Heart right ventricle (tissue), 16 donors: ENCODE measurements around the gene RS1. TPM values are rescaled to one million over a fixed set of nuclear protein-coding genes. Genes with fewer than 3 reads are reported as not detected.

Experiments used
- ATAC-seq, 8 donors: fragments of 200-7000 bp; cut with Tn5 transposase; one replicate each; pipeline ENCODE4 v1.9.1; 2020; ENCODE audit warnings: mild to moderate bottlenecking in 8 of 8, moderate library complexity in 8 of 8, moderate number of reproducible peaks in 1 of 8
- DNase-seq, 2 donors: peaks; one replicate each; pipeline ENCODE4 v3.0.0-alpha.2; 2020
- H3K27ac ChIP-seq, 10 donors: fragments of 200-600 bp; sonication (generic) in 2 of 10; one replicate each; pipeline versions ENCODE4 v1.5.0 to v1.8.0; 2020 to 2022; ENCODE audit warnings: mild to moderate bottlenecking in 3 of 10
- H3K27me3 ChIP-seq, 7 donors: fragments of 200-600 bp; one replicate each; pipeline ENCODE4 v1.8.0; 2021 to 2022; ENCODE audit warnings: mild to moderate bottlenecking in 2 of 7
- H3K36me3 ChIP-seq, 9 donors: fragments of 200-600 bp; sonication (generic) in 1 of 9; one replicate each; pipeline versions ENCODE4 v1.5.0 to v1.8.0; 2020 to 2022; ENCODE audit warnings: mild to moderate bottlenecking in 2 of 9
- H3K4me1 ChIP-seq, 9 donors: fragments of 200-600 bp; sonication (generic) in 1 of 9; one replicate each; pipeline versions ENCODE4 v1.5.0 to v1.8.0; 2020 to 2022; ENCODE audit warnings: mild to moderate bottlenecking in 4 of 9
- H3K4me3 ChIP-seq, 10 donors: fragments of 200-600 bp; sonication (generic) in 2 of 10; one replicate each; pipeline versions ENCODE4 v1.5.0 to v1.8.0; 2020 to 2022; ENCODE audit warnings: mild to moderate bottlenecking in 7 of 10, moderate library complexity in 2 of 10
- H3K9me3 ChIP-seq, 11 donors: fragments of 200-600 bp in 10 of 11; sonication (generic) in 2 of 11; one replicate each; pipeline versions ENCODE4 v1.5.0 to v1.8.0; 2013 to 2022; ENCODE audit warnings: mild to moderate bottlenecking in 2 of 11, control low read depth in 1 of 11, moderate library complexity in 1 of 11
- WGBS, 2 donors: extraction: QIAGEN DNeasy Blood & Tissue Kit; methylation state at CpG; one replicate each; pipeline ENCODE4 v1.1.7; 2013; ENCODE audit warnings: inconsistent platforms in 1 of 2; 5-methylcytosine and 5-hydroxymethylcytosine counted together
- intact Hi-C, 10 donors: fragments of 100-400 bp; cut with DNase I; formaldehyde crosslinking; loops; one replicate each; pipeline versions ENCODE4 v1.11.1 to v1.14.2; 2022
- polyA plus RNA-seq, 2 donors: library from polyadenylated mRNA; stranded (reverse); fragments of 200-250 nt; gene quantifications; one replicate each; pipeline ENCODE4 v1.2.3, GENCODE V29; 2013
- total RNA-seq, 10 donors: library from RNA; stranded (reverse); fragmentation: NEBNext Ultra II Directional in 3 of 10; extraction: Animal tissue kit (Norgen Biotek cat#: 25700) in 3 of 10; gene quantifications; one replicate each; pipeline versions ENCODE4 v1.2.1 to v1.2.4, GENCODE V29; 2021 to 2023
- TF ChIP-seq, protein P1 (sequence below), 9 donors: fragments of 200-600 bp; sonication (generic) in 2 of 9; IDR thresholded peaks; one replicate each; pipeline versions ENCODE4 v1.5.0 to v1.8.0; 2021 to 2022; ENCODE audit warnings: antibody characterized with exemption in 9 of 9, mild to moderate bottlenecking in 5 of 9, moderate library complexity in 1 of 9
- donor health status: Arrhythmogenic right ventricular cardiomyopathy.
- donor health status: ischemic (EF 13 %, LVEDD 7.1; RV severe dilation, severe dysfunction).
- donor health status: healthy with polysubstance abuse.
- donor health status: DM: no; HTN: yes; CAD: no.
- donor health status: DM: no; HTN: no; CAD: no.
- donor health status: ischemic (EF 25% LVEDD 6.9; RV normal size, moderate dysfunction).
- donor health status: ischemic (EF 25% LVEDD 5.7; RV mildly dilated, moderate dysfunction).
- donor health status: healthy.
- donor health status: DM: yes; HTN: yes; CAD: no.
- donor health status: Ischemic cardiomyopathy.
- donor health status: ischemic (EF 35%, LVEDD 5.7; RV mildly dilated, moderate dysfunction).
- donor health status: nonischemic (EF 11% LVEDD 7.7; RV severe dilation, severe dysfunction).
- donor health status: DM: yes; HTN: yes; CAD: no.
- donor health status: PGD.
- donor health status: ischemic (EF 29% LVEDD 5.4; RV normal size, mild dysfunction).
- donor health status: nonischemic (EF 23%, LVEDD 6.1; RV moderate dilation, normal function).

Gene RS1
- total and polyA plus RNA-seq, 12 donors, result not detected

DNA sequence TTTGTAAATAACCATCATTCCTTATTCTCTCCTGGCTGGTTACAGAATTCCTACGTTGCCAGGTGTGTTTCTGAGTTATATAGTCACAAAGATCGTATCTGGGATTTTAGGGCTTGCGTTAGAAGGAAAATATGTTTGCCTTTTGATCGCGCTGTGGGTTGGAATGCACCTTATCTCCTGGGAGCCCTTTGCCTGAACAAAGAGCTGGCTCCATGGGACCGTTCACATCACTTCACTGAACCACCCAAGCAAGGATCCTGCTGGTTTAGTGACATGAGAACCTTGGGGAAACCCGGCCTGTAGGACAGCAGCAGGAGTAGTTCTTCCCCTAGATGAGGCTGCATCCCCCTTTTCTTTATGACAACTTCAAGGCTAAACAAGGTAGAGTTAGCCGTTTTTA is 51.6 kb downstream of the RS1 start:
- intact Hi-C loops, result no loop called here
- WGBS, 2 donors, result 68 to 76% methylated on average over 8 of the region's 8 CpGs
- Histone ChIP-seq H3K27ac (no peak overlapping the region), H3K4me1 (no peaks in the 10 kb centered on the region), H3K4me3 (no peak overlapping the region), H3K9me3 (no peaks in the 10 kb centered on the region), H3K27me3 (no peaks in the 10 kb centered on the region), H3K36me3 (peaks cover 0 to 5% (median 2%) of the 10 kb centered on the region in 9 donors)
- TF ChIP-seq, protein P1, sequence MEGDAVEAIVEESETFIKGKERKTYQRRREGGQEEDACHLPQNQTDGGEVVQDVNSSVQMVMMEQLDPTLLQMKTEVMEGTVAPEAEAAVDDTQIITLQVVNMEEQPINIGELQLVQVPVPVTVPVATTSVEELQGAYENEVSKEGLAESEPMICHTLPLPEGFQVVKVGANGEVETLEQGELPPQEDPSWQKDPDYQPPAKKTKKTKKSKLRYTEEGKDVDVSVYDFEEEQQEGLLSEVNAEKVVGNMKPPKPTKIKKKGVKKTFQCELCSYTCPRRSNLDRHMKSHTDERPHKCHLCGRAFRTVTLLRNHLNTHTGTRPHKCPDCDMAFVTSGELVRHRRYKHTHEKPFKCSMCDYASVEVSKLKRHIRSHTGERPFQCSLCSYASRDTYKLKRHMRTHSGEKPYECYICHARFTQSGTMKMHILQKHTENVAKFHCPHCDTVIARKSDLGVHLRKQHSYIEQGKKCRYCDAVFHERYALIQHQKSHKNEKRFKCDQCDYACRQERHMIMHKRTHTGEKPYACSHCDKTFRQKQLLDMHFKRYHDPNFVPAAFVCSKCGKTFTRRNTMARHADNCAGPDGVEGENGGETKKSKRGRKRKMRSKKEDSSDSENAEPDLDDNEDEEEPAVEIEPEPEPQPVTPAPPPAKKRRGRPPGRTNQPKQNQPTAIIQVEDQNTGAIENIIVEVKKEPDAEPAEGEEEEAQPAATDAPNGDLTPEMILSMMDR (IDR thresholded peaks at IDR 0.05), result no peak
- DNase-seq (no peak), ATAC-seq (no peak)

DNA sequence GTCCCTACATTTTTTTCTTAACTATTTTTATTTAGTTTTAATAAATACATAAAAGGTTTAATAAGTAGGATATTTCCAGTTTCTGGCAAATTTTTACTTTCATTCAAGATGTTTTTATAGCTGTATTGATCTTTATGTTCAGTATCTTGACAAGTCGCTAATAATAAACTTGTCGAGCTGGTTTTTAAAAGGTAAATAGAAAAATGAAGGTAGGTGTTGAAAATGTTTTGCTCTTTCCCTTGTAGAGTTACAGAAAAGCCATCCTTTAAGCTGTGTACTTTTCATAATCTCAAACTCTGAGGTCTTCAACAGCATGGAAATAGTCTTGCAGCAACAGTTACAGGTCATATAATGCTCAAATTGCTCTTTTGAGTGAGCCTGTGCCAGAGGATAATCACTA is 52.6 kb downstream of the RS1 start:
- Histone ChIP-seq H3K9me3 (no peaks in the 10 kb centered on the region), H3K27me3 (no peaks in the 10 kb centered on the region), H3K27ac (no peak overlapping the region), H3K36me3 (no peaks in the 10 kb centered on the region), H3K4me3 (no peak overlapping the region), H3K4me1 (no peaks in the 10 kb centered on the region)
- WGBS, 2 donors, result 90 to 100% methylated on average over 2 of the region's 2 CpGs
- no peak for ATAC-seq
- intact Hi-C loops, result no loop called here
- DNase-seq, result no peak
- TF ChIP-seq, protein P1 (IDR thresholded peaks at IDR 0.05), result no peak

DNA sequence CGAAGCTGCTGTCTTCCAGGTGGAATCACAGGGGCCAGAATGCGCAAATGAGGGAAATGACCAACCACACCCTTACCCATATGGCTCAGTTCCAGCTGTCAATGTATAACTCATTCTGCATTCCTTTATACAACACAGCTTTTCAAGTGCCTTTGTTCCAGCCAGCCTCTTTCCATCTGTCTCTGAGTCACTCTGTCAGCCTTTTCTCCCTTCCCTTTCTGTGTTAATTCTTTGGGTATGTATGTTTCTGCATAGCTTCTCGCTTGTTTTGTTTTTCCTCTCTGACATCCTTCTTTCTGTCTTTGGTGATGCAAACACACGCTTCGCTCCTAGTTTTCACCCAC is 54.5 kb downstream of the RS1 start:
- DNase-seq (no peak), ATAC-seq (no peak)
- peaks cover 0 to 4% (median 0%) of the 10 kb centered on the region in 9 donors for H3K36me3 ChIP-seq
- no peaks in the 10 kb centered on the region for H3K9me3 ChIP-seq
- 87 to 90% methylated on average over 5 of the region's 5 CpGs for WGBS, 2 donors
- no peaks in the 10 kb centered on the region for H3K27me3 ChIP-seq
- no peak overlapping the region for H3K27ac ChIP-seq
- intact Hi-C loops, result no loop called here
- no peak overlapping the region for H3K4me3 ChIP-seq
- H3K4me1 ChIP-seq, result no peaks in the 10 kb centered on the region
- TF ChIP-seq, protein P1 (IDR thresholded peaks at IDR 0.05), result no peak

DNA sequence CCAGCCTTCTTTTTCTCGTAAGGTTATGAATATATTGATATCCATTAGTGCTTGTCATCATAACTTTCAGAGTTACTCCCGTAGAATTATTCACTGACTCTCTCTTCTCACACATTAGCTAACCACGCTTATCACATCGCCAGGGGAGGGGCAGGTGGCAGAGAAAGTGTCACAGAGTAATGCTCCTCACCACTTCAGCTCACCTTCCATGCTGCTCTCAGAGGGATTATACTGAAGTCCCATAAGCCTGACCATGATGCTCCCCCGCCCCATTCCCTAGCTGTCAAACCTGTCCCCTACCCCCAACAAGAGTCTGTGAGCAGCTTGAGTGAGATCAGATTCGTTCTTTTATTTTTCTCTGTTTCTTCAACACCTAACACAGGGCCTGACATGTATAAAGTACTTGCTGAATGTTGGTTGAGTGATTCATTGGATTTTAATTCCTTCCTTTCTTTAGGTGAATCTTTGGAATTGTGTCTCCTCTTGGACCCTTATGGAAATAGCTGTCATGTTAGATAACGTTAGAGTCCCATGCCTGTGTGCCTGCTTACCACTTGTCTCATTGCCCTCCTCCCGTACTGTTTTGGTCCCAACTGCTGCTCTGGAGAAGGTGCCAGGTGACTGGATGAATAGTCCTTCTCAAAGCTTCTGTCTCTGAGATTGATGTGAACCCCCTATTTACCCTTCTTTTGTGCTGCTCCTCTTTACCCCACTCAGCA is 55.1 kb downstream of the RS1 start:
- TF ChIP-seq, protein P1 (IDR thresholded peaks at IDR 0.05), result no peak
- 85 to 87% methylated on average over 8 of the region's 8 CpGs for WGBS, 2 donors
- ATAC-seq, result no peak
- Histone ChIP-seq H3K4me3 (no peak overlapping the region), H3K9me3 (no peaks in the 10 kb centered on the region), H3K27ac (no peak overlapping the region), H3K27me3 (no peaks in the 10 kb centered on the region), H3K4me1 (no peaks in the 10 kb centered on the region), H3K36me3 (peaks cover 0 to 4% (median 0%) of the 10 kb centered on the region in 9 donors)
- intact Hi-C loops, result no loop called here
- no peak for DNase-seq
